GM13977 (cell line): ENCODE measurements around the gene SPARCL1.

ENCODE experiments used
- DNase-seq: peaks from one replicate; pipeline ENCODE4 v3.0.0; 2012; ENCODE audit warnings: low spot score
- in situ Hi-C: fragments of 300-500 bp; cut with MboI; formaldehyde crosslinking; loops from one replicate; pipeline ENCODE4 v1.12.0; 2022; ENCODE audit warnings: low sequenced_read_pairs, low pct_unique_long_range_greater_than_20kb, mixed read lengths, inconsistent platforms; ENCODE audit not compliant: unreplicated experiment
- TF ChIP-seq, protein P1 (sequence below): IDR thresholded peaks from 2 replicates; pipeline ENCODE4 v1.5.1; 2012; ENCODE audit warnings: mild to moderate bottlenecking, control low read depth; ENCODE audit not compliant: insufficient read depth; ENCODE audit errors: extremely low read depth, missing control alignments

Gene SPARCL1

DNA sequence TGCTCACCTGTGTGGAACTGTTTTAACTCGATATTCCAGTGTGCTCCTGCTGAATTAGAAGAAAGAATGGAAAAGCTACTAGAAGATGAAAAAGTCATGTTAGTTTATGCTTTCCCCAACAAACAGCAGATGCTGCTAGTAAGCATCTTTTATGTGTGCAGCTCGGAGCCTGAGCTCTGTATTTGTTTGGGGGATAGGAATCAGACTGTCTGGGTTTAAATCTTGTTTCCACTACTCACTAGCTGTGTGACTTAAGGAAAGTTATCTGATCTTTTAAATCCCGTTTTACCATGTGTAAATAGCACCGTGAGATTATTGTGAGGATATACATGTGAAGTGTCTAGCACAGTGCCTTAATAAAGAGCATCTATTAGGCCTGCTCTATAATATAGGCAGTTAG, 24.0 kb upstream of the SPARCL1 start:
- TF ChIP-seq, protein P1, sequence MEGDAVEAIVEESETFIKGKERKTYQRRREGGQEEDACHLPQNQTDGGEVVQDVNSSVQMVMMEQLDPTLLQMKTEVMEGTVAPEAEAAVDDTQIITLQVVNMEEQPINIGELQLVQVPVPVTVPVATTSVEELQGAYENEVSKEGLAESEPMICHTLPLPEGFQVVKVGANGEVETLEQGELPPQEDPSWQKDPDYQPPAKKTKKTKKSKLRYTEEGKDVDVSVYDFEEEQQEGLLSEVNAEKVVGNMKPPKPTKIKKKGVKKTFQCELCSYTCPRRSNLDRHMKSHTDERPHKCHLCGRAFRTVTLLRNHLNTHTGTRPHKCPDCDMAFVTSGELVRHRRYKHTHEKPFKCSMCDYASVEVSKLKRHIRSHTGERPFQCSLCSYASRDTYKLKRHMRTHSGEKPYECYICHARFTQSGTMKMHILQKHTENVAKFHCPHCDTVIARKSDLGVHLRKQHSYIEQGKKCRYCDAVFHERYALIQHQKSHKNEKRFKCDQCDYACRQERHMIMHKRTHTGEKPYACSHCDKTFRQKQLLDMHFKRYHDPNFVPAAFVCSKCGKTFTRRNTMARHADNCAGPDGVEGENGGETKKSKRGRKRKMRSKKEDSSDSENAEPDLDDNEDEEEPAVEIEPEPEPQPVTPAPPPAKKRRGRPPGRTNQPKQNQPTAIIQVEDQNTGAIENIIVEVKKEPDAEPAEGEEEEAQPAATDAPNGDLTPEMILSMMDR = no peak
- DNase-seq = no peak
- in situ Hi-C loops = no loop called here

GRCh38 chr4:87551361-87551760, 22.2 kb upstream of the SPARCL1 start:
- TF ChIP-seq, protein P1 = no peak
- in situ Hi-C loops = no loop called here
- DNase-seq = no peak

DNA sequence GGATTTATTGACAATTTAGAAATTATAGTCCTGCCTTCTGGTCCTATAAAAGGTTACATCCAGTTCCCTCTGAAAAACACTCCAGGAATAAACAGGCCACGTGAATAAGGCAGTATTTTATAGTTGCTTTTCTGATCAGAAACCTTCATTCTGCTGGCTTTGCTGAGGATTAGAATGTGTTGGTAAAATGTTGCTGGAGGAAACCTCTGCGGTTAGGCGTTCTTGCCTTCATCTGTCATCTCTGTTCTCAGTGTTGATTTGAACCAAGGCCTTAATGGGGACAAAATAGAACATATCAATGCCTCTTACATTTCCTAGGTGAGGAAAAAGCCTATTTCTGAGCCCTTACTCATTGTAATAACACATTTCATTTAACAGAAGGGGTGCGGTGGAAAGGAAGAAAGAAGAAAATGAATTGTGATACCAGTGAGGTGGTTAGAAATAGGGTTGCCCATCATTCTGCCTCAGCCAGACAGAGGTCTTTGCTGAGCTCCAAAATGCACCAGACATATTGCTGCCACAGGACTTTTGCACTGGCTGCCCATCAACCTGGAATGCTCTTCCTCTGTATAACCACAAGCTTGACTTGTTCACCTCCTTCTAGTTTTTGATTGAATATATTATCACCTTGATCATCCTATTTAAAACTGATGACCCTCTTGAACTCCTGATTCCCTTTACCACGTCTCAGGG, 18.0 kb upstream of the SPARCL1 start:
- TF ChIP-seq, protein P1 = no peak
- no peak for DNase-seq
- in situ Hi-C loops = no loop called here

GRCh38 chr4:87545052-87545451, 15.9 kb upstream of the SPARCL1 start:
- in situ Hi-C loops = no loop called here
- TF ChIP-seq, protein P1 = no peak
- no peak for DNase-seq

- no peak for DNase-seq
- in situ Hi-C loops = no loop called here
- TF ChIP-seq, protein P1 = no peak
Observed at GRCh38 chr4:87543835-87544461, 14.8 kb upstream of the SPARCL1 start.

GRCh38 chr4:87542734-87543312, 13.6 kb upstream of the SPARCL1 start:
- TF ChIP-seq, protein P1 = no peak
- DNase-seq = no peak
- in situ Hi-C loops = no loop called here
